ENCODE measurements around the gene OSTC.
A peak's percentile ranks its signal among the peaks of the same experiment; 100 is the strongest.

OSTC gene

GRCh38 chr4:108620101-108620932 is 30.1 kb upstream of the OSTC start, which contains the start of gene RPL34:
Gene RPL34 (plus strand): TSS chr4:108620576. CDS start chr4:108621960, 1,384 bp downstream.
- ATAC-seq (ENCODE audit: low read depth) = peak; percentile 99

GRCh38 chr4:108620933-108621905 is 29.2 kb upstream of the OSTC start:
- Histone ChIP-seq H3K9me3 (ENCODE audit: severe bottlenecking) (no peaks in the 10 kb centered on the region), H3K27me3 (ENCODE audit: insufficient read depth, poor library complexity, severe bottlenecking) (no peaks in the 10 kb centered on the region), H3K4me3 (ENCODE audit: severe bottlenecking) (peak overlapping the region; percentile 48), H3K27ac (ENCODE audit: poor library complexity, severe bottlenecking) (peak overlapping the region; percentile 62), H3K4me1 (ENCODE audit: insufficient read depth, poor library complexity, severe bottlenecking) (peaks cover 11% of the 10 kb centered on the region), H3K36me3 (ENCODE audit: low read depth) (peaks cover 52% of the 10 kb centered on the region)
- TF ChIP-seq CTCF (IDR thresholded peaks at IDR 0.05; ENCODE audit: poor library complexity, severe bottlenecking) = no peak
- ATAC-seq (ENCODE audit: low read depth) (0 out of 3 replicates have a peak, but pooled peaks have one; percentile 3), DNase-seq (ENCODE audit: low spot score) (no peak)

More at GRCh38 chr4:108620101-108620932, 30.1 kb upstream of the OSTC start, which contains the start of gene RPL34:
- H3K9me3 ChIP-seq (ENCODE audit: severe bottlenecking) = no peaks in the 10 kb centered on the region
- H3K4me1 ChIP-seq (ENCODE audit: insufficient read depth, poor library complexity, severe bottlenecking) = peaks cover 11% of the 10 kb centered on the region
- H3K27me3 ChIP-seq (ENCODE audit: insufficient read depth, poor library complexity, severe bottlenecking) = no peaks in the 10 kb centered on the region
- peak; percentile 96 for DNase-seq (ENCODE audit: low spot score)
- peak within 1 kb of the TSS; percentile 48 for H3K4me3 ChIP-seq (ENCODE audit: severe bottlenecking)
- peak within 1 kb of the TSS; percentile 62 for H3K27ac ChIP-seq (ENCODE audit: poor library complexity, severe bottlenecking)
- no peak for TF ChIP-seq CTCF (IDR thresholded peaks at IDR 0.05; ENCODE audit: poor library complexity, severe bottlenecking)
- H3K36me3 ChIP-seq (ENCODE audit: low read depth) = peaks cover 43% of the 10 kb centered on the region

GRCh38 chr4:108622022-108622421 is 28.4 kb upstream of the OSTC start:
- Histone ChIP-seq H3K27ac (ENCODE audit: poor library complexity, severe bottlenecking) (peak overlapping the region; percentile 62), H3K4me3 (ENCODE audit: severe bottlenecking) (peak overlapping the region; percentile 48), H3K27me3 (ENCODE audit: insufficient read depth, poor library complexity, severe bottlenecking) (no peaks in the 10 kb centered on the region), H3K36me3 (ENCODE audit: low read depth) (peaks cover 60% of the 10 kb centered on the region), H3K9me3 (ENCODE audit: severe bottlenecking) (no peaks in the 10 kb centered on the region), H3K4me1 (ENCODE audit: insufficient read depth, poor library complexity, severe bottlenecking) (peaks cover 11% of the 10 kb centered on the region)
- ATAC-seq (ENCODE audit: low read depth) (no peak), DNase-seq (ENCODE audit: low spot score) (no peak)
- no peak for TF ChIP-seq CTCF (IDR thresholded peaks at IDR 0.05; ENCODE audit: poor library complexity, severe bottlenecking)

GRCh38 chr4:108622828-108623227 is 27.6 kb upstream of the OSTC start:
- no peaks in the 10 kb centered on the region for H3K9me3 ChIP-seq (ENCODE audit: severe bottlenecking)
- peaks cover 68% of the 10 kb centered on the region for H3K36me3 ChIP-seq (ENCODE audit: low read depth)
- peaks cover 11% of the 10 kb centered on the region for H3K4me1 ChIP-seq (ENCODE audit: insufficient read depth, poor library complexity, severe bottlenecking)
- ATAC-seq (ENCODE audit: low read depth) (no peak), DNase-seq (ENCODE audit: low spot score) (no peak)
- no peak for TF ChIP-seq CTCF (IDR thresholded peaks at IDR 0.05; ENCODE audit: poor library complexity, severe bottlenecking)
- no peak overlapping the region for H3K27ac ChIP-seq (ENCODE audit: poor library complexity, severe bottlenecking)
- H3K4me3 ChIP-seq (ENCODE audit: severe bottlenecking) = no peak overlapping the region
- no peaks in the 10 kb centered on the region for H3K27me3 ChIP-seq (ENCODE audit: insufficient read depth, poor library complexity, severe bottlenecking)

All from RWPE2 (cell line).